ENCODE results near the gene GABARAPL1. TPM values are rescaled to one million over a fixed set of nuclear protein-coding genes. Genes with fewer than 3 reads are reported as not detected.
"Not testable (repeated sequence)": the region's sequence is repeated elsewhere in the genome, so short reads cannot be mapped to it uniquely, and the experiment has no call there.

GABARAPL1 gene
- polyA plus RNA-seq (ENCODE audit: insufficient read length): 21.2 TPM

GRCh38 chr12:10212739-10213131 lies at the start of gene GABARAPL1:
GABARAPL1 (plus strand) TSS chr12:10212877; CDS start chr12:10213130, 253 bp downstream.
- peak; percentile 83 for DNase-seq

- DNase-seq: no peak
Observed at GRCh38 chr12:10163084-10163483, 49.6 kb upstream of the GABARAPL1 start.

GRCh38 chr12:10165421-10165820 lies 47.3 kb upstream of the GABARAPL1 start:
- DNase-seq: no peak

GRCh38 chr12:10167599-10167998 lies 45.1 kb upstream of the GABARAPL1 start:
- no peak for DNase-seq

GRCh38 chr12:10169104-10169503 lies 43.6 kb upstream of the GABARAPL1 start:
- DNase-seq: no peak

GRCh38 chr12:10170216-10170615 lies 42.5 kb upstream of the GABARAPL1 start:
- DNase-seq: no peak

GRCh38 chr12:10171973-10172728 lies 40.5 kb upstream of the GABARAPL1 start, which contains the start of gene OLR1:
OLR1 (minus strand) TSS chr12:10172132; CDS start chr12:10172077, 55 bp downstream.
- no peak for DNase-seq

GRCh38 chr12:10174986-10175614 lies 37.6 kb upstream of the GABARAPL1 start:
- no peak for DNase-seq

- DNase-seq: no peak
Observed at GRCh38 chr12:10175846-10176636, 36.6 kb upstream of the GABARAPL1 start.

GRCh38 chr12:10178821-10179220 lies 33.9 kb upstream of the GABARAPL1 start, which contains the start of gene TMEM52B:
TMEM52B (plus strand) TSS chr12:10179032; CDS start chr12:10179575, 543 bp downstream.
- no peak for DNase-seq

- no peak for DNase-seq
Observed at GRCh38 chr12:10179776-10180181, 32.9 kb upstream of the GABARAPL1 start.

- DNase-seq: no peak
Observed at GRCh38 chr12:10182354-10183049, 30.2 kb upstream of the GABARAPL1 start.

- DNase-seq: no peak
Observed at GRCh38 chr12:10184261-10184843, 28.3 kb upstream of the GABARAPL1 start.

- no peak for DNase-seq
Observed at GRCh38 chr12:10186299-10186698, 26.4 kb upstream of the GABARAPL1 start.

- DNase-seq: not testable (repeated sequence)
Observed at GRCh38 chr12:10186958-10187357, 25.7 kb upstream of the GABARAPL1 start.

- DNase-seq: no peak
Observed at GRCh38 chr12:10189653-10190052, 23.0 kb upstream of the GABARAPL1 start.

- peak; percentile 34 for DNase-seq
Observed at GRCh38 chr12:10190558-10191388, 21.9 kb upstream of the GABARAPL1 start.

GRCh38 chr12:10191865-10192264 lies 20.8 kb upstream of the GABARAPL1 start:
- DNase-seq: no peak

- DNase-seq: no peak
Observed at GRCh38 chr12:10194160-10194670, 18.5 kb upstream of the GABARAPL1 start.

GRCh38 chr12:10196210-10196609 lies 16.5 kb upstream of the GABARAPL1 start:
- no peak for DNase-seq

GRCh38 chr12:10197879-10198278 lies 14.8 kb upstream of the GABARAPL1 start:
- no peak for DNase-seq
